HG02623 (cell line): ENCODE measurements around the gene HP1BP3.
"Not testable (repeated sequence)": the region's sequence is repeated elsewhere in the genome, so short reads cannot be mapped to it uniquely, and the experiment has no call there.

Experiments used
- ATAC-seq: cut with Tn5 transposase; IDR thresholded peaks from one replicate; pipeline ENCODE4 v1.9.1; 2021; ENCODE audit warnings: moderate library complexity; ENCODE audit not compliant: unreplicated experiment

HP1BP3 gene

GRCh38 chr1:20728371-20729154, 58.5 kb downstream of the HP1BP3 start:
- ATAC-seq: no peak

DNA sequence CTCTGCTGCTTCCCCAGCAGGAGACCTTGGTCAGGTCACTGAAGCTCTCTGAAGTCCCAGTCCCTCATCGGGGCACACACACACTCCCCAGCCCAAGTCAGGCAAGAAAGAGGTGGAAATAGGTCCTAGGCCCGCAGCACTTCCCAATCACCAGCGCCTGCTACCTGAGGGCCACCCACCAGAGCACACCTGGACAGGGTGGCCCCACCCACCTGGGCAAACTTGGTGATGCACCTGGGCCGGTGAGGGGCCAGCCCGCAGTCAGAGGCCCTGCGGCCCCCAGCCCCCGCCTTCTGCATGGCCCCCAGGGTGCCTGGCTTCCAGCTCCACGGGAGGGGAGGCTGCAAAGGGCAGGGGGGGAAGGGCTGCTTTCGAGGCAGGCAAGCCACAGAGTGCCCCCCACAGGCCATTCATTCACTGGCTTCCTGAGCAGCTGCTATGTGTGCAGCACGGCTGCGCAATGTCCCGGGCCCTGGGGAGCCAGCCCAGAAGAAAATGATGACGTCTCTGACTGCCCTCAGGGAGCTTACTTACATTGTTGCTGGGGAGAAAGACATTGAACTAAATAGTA, 59.3 kb downstream of the HP1BP3 start:
- no peak for ATAC-seq

DNA sequence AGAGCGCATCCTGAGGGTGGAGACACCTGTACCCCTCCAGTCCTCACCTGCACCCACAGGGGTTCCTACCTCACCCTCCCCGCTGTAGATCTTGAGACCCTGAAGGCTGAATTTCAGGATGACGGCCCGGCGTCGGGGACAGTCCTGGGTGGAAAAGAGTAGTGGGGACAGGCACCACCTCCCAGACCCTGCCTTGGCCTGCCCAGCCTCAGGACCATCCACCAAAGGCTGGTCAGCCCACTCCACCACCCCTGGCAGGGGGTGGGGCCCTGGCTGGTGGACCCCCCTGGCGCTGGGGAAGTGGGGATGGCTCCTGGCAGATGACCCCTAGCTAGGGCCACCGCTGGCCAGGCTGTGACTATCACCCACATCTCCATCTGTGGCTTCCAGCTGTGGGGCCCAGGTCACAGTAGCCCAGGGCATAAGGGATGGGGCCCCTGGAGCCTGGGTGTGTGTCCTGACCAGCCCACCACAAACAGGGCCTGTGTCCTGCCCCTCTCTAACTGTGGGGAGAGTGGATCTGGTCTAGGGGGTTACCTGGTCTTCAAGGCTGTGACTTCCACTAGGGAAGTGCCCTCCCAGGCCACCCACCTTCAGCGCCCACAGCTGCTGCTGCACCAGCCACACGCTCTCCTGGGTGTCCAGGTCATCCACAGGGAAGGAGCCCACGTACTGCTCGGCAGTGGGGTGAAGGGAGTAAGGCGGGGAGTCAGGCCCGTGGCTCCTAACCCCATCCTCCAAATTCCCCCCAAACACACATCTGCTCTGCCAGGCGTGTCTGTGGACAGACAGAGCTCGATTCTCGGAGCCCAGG, 60.0 kb downstream of the HP1BP3 start:
- ATAC-seq: no peak

DNA sequence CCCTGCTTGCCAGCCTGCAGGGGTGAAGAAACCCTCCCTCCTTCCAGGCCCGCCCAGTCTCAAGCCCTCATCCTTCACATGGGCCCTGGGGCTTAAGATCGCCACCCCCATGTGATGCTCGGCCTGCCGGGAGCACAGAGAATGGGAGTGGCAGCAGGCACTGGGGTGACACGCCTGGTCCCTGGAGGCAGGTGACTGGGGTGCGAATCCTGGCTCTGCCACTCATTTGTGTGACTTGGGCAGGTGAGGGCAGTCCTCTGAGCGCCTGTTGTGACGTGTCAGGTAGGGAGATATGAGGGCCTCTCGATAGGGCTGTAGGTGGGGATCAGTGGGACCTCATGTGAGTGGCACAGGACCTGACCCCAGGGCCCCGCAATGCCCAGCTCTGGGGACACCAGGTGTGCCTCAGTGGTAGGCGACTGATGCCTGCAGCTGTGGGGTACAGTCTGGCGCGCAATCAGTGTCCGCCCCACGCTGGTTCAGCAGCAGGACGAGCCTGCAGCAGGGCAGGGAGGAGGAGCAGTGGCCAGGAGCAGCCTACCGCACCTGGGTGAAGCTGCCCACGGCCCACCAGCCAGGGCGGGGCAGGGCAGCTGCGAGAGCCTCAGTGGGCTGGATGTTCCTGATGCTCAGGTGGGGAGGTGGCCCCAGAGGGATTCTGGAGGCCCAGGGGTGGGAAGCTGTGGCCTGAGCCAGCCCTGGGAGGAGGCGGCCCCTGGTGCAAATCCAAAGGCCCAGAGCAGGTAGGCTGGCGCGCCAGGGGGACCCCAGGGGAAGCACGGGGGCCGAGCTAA, 60.8 kb downstream of the HP1BP3 start:
- ATAC-seq: no peak

- ATAC-seq: no peak
Observed at GRCh38 chr1:20725189-20726117, 61.7 kb downstream of the HP1BP3 start.

GRCh38 chr1:20724364-20725188, 62.5 kb downstream of the HP1BP3 start:
- no peak for ATAC-seq

- no peak for ATAC-seq
Observed at GRCh38 chr1:20723537-20724363, 63.4 kb downstream of the HP1BP3 start.

DNA sequence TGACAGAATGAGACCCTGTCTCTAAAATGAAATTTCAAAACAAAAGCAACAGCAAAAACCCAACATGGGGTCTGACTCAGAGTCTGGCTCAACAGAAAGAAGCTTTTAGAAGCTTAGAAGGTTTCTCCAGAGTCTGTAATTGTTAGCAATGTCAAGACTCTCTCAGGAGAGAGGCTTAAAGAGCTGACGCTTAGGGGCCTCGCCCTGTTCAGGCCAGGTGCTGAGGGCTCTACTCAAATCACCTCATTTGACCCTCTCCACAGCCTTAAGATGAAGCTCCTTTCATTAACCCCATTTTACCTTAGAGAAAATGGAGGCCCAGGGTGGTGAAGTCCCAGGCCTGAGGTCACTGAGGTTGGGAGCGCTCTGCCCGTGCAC, 64.0 kb downstream of the HP1BP3 start:
- no peak for ATAC-seq

DNA sequence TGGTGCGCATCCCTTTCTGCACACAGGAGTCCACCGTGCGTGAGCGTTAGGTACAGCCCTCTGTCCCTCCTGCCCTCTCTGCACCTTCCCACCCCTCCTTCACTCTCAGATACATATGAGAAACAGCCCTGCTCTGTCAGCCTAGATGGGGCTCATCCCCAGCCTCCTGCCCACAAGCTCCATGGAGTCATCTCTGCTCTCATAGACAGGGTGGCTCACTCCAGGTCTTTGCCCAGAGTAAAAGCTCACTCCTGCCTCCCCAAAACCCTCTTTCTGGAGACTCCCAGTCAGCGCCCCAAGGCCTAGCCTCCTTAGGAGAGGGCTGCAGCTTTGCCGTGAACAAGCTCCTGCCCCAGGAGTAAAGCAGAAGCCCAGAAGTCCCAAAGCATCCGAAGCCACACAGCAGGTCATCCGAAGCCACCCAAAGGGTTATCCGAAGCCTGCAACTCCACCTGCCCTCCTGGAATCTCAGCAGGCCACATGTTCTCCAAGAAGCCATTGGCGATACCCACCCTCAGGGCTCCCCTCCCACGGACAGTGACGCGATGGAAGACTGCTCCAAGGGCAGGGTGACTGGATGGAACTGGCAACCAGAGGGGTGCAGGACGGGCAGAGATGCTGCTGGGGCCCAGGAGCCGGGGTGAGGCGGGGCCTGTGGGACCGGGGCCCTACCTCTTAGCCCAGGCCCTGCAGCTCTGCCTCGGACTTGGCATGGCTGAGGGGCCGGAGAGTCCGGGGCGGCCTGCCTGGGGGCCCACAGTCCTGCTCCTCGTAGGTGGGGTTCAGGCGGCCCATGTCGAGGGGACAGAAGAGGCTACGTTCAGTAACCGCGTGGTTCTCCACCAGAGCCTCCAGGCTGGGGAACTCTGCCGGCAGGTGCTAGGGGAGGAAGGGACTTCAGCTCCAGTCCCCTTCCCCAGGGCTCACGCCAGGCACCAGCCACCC, 65.7 kb downstream of the HP1BP3 start:
- ATAC-seq: no peak

GRCh38 chr1:20720631-20721091, 66.4 kb downstream of the HP1BP3 start:
- ATAC-seq: no peak

DNA sequence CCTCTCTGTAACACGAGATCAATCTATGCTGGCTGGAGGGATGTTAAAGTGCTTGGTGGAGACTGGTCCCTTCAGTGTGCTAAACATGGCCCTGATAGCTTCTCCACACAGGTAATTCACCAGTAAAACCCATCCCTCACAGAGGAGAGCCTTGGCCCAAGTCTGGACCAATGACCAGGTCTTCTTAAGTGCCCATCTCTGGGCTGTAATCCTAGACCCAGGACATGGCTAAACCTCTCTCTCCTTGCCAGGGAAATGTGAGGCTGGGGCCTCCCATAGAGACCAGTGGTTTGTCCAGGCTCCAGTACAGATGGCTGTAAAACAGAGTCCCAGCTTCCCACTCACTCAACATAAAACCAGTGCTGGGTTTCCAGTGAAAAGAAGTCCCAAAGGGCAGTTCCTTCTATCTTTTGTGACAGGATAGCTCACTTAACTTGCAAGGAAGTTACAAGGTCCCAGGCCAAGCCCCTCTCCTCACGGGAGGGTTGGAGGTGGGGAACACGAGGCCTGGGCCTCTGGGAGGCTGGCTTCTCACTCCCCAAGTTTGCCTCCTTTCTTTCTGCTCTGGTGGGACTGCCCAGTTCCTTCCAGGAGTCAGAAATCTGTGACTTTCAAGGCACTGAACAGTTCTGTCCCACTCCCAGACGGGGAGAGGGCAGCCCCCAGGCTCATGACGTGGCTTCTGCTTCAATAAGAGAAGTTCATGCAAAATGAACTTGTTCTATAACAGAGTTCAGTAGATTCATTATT, 67.1 kb downstream of the HP1BP3 start:
- no peak for ATAC-seq

GRCh38 chr1:20719261-20719660, 67.8 kb downstream of the HP1BP3 start:
- ATAC-seq: no peak

GRCh38 chr1:20718343-20718882, 68.7 kb downstream of the HP1BP3 start:
- ATAC-seq: not testable (repeated sequence)

DNA sequence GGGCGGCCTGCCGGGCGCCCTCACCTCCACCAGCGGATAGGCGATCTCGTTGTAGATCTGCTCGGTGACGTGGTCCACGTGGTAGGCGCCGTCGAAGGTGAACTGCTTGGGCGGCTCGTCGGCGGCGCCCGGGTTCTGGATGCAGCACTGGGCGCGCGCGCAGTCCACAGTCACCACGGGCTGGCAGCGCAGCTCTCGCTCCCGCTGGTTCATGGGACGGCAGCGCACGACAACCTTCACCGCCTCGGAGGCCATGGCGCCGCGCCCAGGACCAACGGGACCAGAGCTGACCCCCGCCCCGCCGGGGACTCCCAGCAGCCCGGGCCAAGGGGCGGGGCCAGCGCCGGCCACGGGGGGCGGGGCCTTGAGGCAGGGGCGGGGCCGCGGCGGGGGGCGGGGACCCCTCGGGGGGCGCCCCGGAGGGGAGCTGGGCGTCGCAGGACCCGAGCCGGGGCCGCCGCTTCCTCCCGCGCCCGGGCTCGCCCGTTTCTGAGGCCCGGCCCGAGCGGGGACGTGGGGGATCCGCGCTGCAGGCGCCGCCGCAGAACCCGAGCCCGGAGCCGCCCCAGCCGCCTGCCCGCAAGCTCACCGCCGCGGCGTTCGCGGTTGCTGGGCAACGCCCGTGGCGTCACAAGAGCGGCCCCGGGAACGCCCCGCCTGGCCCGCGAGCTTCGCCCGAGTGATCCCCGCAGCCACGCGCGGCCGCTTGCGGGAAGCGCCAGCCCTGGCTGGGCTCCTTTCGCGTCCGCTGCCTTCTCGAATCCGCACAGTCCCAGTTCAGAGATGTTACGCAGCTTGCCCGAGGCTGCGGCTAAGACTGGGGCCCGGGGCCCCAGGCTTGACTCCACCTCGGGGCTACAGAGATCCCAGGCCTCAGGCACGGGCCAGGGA, 69.4 kb downstream of the HP1BP3 start, which contains the start of gene KIF17:
KIF17 (minus strand) TSS at position 556 of the 891 bp plus-strand sequence; CDS start at position 255, 301 bp downstream.
- no peak for ATAC-seq

DNA sequence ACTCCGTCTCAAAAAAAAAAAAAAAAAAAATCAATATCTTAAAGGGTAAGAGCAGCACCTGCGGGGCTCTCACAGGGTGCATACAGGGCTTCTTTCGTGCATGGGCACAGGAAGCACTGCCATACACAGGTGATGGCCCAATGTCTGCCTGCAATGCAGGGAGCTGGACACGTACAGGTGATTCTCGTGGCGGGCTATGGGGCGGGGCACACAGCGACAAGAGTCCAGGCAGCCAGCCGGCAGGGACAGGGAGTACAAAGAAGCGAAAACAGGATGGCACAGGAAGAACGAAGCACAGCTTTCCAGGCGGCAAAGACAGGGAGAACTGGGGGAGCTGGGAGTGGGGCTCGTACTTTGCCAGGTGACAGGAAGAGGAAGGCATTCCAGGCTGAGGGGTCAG, 70.9 kb downstream of the HP1BP3 start:
- ATAC-seq: no peak
